Ishikawa (cell line): ENCODE results near the gene ATF2.

ENCODE experiments used
- CEBPB ChIP-seq: IDR thresholded peaks from 2 replicates; pipeline ENCODE4 v1.6.1; 2012
- CREB1 ChIP-seq: IDR thresholded peaks from 2 replicates; pipeline ENCODE4 v1.6.1; 2012; ENCODE audit warnings: low read depth
- EGR1 ChIP-seq: IDR thresholded peaks from 2 replicates; pipeline ENCODE4 v1.6.1; 2012
- EP300 ChIP-seq: IDR thresholded peaks from 2 replicates; pipeline ENCODE4 v1.6.1; 2012; ENCODE audit warnings: borderline replicate concordance
- FOXM1 ChIP-seq: IDR thresholded peaks from 2 replicates; pipeline ENCODE4 v1.6.1; 2012; ENCODE audit warnings: low read depth, borderline replicate concordance
- MAX ChIP-seq: IDR thresholded peaks from 2 replicates; pipeline ENCODE4 v1.6.1; 2012
- NFIC ChIP-seq: IDR thresholded peaks from 2 replicates; pipeline ENCODE4 v1.6.1; 2012
- RAD21 ChIP-seq: IDR thresholded peaks from 2 replicates; pipeline ENCODE4 v1.6.1; 2012; ENCODE audit warnings: low read depth
- TAF1 ChIP-seq: IDR thresholded peaks from 2 replicates; pipeline ENCODE4 v1.6.1; 2012; ENCODE audit warnings: low read depth, mild to moderate bottlenecking
- TCF12 ChIP-seq: IDR thresholded peaks from 2 replicates; pipeline ENCODE4 v1.6.1; 2012; ENCODE audit warnings: low read depth
- TEAD4 ChIP-seq: IDR thresholded peaks from 2 replicates; pipeline ENCODE4 v1.6.1; 2012
- USF1 ChIP-seq: IDR thresholded peaks from 2 replicates; pipeline ENCODE4 v1.6.1; 2012
- YY1 ChIP-seq: IDR thresholded peaks from 2 replicates; pipeline ENCODE4 v1.6.1; 2012; ENCODE audit warnings: low read depth
- ZBTB7A ChIP-seq: IDR thresholded peaks from 2 replicates; pipeline ENCODE4 v1.6.1; 2012; ENCODE audit warnings: low read depth
- TF ChIP-seq, protein P1 (sequence below): IDR thresholded peaks from 2 replicates; pipeline ENCODE4 v1.6.1; 2012; ENCODE audit warnings: low read depth, mild to moderate bottlenecking

ATF2 gene

DNA sequence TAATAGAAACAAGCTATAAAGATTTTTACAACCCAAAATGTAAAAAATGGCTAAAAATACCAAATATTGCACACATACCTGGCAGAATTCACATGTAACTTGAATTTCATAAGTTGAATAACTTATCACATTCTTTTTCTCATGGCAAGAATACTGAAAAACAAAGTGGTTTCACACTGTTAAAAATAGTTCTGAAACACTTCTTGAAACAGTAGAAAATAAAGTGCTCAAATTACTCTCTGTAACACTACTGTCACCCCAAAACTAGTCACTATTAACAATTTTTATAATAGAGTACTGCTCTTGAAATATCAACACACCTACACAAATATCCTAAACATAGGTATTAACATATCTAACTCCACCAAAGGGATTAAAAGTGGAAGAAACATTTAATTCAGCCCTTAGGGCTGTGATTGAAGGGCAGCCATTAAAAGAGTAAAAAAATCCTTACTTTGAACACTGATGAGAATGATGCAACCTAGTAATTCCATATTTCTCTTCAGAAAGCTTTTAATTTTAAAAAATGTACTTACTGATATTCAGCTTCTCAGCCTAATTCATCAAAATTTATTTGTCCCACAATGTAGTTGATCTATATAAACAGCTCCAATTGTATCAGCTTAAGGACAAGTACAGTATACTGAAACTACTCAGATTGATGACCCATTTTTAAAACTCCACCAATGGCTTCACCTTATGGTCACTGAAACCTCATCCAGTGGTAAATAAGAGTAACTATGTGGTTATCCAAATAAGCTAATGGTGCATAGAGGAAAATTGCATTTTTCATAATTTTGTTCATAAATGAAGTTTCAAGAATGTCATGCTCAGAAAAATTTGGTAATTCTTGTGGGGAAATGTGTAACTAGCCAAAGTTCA lies 31.4 kb downstream of the ATF2 start:
- TF ChIP-seq FOXM1 (no peak), USF1 (no peak), ZBTB7A (no peak), MAX (no peak), YY1 (no peak), TEAD4 (no peak), TCF12 (no peak), EGR1 (no peak), NFIC (no peak)
- TF ChIP-seq, protein P1, sequence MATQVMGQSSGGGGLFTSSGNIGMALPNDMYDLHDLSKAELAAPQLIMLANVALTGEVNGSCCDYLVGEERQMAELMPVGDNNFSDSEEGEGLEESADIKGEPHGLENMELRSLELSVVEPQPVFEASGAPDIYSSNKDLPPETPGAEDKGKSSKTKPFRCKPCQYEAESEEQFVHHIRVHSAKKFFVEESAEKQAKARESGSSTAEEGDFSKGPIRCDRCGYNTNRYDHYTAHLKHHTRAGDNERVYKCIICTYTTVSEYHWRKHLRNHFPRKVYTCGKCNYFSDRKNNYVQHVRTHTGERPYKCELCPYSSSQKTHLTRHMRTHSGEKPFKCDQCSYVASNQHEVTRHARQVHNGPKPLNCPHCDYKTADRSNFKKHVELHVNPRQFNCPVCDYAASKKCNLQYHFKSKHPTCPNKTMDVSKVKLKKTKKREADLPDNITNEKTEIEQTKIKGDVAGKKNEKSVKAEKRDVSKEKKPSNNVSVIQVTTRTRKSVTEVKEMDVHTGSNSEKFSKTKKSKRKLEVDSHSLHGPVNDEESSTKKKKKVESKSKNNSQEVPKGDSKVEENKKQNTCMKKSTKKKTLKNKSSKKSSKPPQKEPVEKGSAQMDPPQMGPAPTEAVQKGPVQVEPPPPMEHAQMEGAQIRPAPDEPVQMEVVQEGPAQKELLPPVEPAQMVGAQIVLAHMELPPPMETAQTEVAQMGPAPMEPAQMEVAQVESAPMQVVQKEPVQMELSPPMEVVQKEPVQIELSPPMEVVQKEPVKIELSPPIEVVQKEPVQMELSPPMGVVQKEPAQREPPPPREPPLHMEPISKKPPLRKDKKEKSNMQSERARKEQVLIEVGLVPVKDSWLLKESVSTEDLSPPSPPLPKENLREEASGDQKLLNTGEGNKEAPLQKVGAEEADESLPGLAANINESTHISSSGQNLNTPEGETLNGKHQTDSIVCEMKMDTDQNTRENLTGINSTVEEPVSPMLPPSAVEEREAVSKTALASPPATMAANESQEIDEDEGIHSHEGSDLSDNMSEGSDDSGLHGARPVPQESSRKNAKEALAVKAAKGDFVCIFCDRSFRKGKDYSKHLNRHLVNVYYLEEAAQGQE = no peak

DNA sequence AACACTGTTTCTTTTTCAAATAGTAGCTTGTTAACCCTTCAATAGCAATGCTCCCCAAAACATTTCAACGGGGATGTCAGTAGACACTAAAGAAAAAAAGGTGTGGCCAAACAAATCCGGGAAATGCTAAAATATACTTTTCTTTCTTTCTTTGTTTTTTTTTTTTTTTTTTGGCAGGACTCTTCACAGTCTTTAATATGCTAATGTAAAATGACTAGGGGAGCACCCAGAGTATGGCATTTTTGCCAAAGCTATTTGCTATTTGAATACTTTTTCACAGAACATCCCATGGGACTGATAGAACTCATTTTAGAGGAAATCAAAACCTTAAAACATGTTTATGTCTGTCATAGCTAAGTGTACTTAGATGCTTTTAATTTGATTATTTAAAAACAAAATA lies 32.1 kb downstream of the ATF2 start:
- TF ChIP-seq FOXM1 (no peak), ZBTB7A (no peak), TEAD4 (no peak)

- TF ChIP-seq TCF12 = no peak
- no peak for TF ChIP-seq CEBPB
- TF ChIP-seq EGR1 = no peak
- TF ChIP-seq CREB1 = no peak
- no peak for TF ChIP-seq TEAD4
- no peak for TF ChIP-seq FOXM1
- no peak for TF ChIP-seq EP300
- no peak for TF ChIP-seq TAF1
Measured at GRCh38 chr2:175135177-175135576, 32.8 kb downstream of the ATF2 start.

DNA sequence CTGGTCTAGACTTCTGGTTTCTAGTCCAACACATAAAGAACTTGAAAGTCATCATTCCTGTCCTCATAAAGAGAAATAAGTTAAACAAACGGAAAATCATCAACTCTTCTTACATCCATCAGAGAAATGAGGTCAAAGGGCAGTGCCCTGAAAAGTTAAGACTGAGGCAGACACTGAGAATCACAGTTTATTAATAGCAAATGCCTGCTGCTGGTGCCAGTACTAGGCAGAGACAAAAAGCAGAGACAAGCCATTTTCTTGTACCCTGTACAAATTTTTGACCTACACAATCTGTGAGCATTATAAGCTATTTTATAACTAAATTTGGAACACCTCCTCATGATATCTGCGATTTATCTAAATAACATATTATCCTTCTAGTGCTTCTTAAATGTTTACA lies 36.8 kb downstream of the ATF2 start:
- TF ChIP-seq NFIC (no peak), RAD21 (no peak), USF1 (no peak), FOXM1 (no peak), MAX (no peak), TAF1 (no peak), TCF12 (no peak), CEBPB (no peak), CREB1 (no peak), TEAD4 (no peak), YY1 (no peak), EGR1 (no peak)

GRCh38 chr2:175126661-175127060 lies 41.3 kb downstream of the ATF2 start:
- TF ChIP-seq YY1 = no peak
- no peak for TF ChIP-seq ZBTB7A
- no peak for TF ChIP-seq TAF1
- TF ChIP-seq USF1 = no peak
- no peak for TF ChIP-seq FOXM1
- no peak for TF ChIP-seq EP300
- TF ChIP-seq CREB1 = no peak
- TF ChIP-seq TEAD4 = no peak
- TF ChIP-seq TCF12 = no peak
- TF ChIP-seq EGR1 = no peak
- no peak for TF ChIP-seq RAD21
- no peak for TF ChIP-seq CEBPB
- TF ChIP-seq, protein P1 = no peak
- no peak for TF ChIP-seq NFIC
- no peak for TF ChIP-seq MAX
